ENCODE results near the gene EIF2AK3.
"Not testable (repeated sequence)": the region's sequence is repeated elsewhere in the genome, so short reads cannot be mapped to it uniquely, and the experiment has no call there.

- TF ChIP-seq ZNF280B (CRISPR knock-in tag; IDR thresholded peaks at IDR 0.05; ENCODE audit: borderline replicate concordance); YY1 (IDR thresholded peaks at IDR 0.05; ENCODE audit: insufficient read depth, insufficient replicate concordance, low read depth, low read length); TAF15 (IDR thresholded peaks at IDR 0.05; ENCODE audit: low read depth, low read length, poor library complexity, severe bottlenecking); POLR2A (IDR thresholded peaks at IDR 0.05; ENCODE audit: insufficient read depth in 1 of 2, low read depth in 2 of 2, low read length in 2 of 2): not testable (repeated sequence)
These were observed 18.1 kb upstream of the EIF2AK3 start for GRCh38 chr2:88645291-88645882.
